ENCODE data around the gene C19orf85. TPM values are rescaled to one million over a fixed set of nuclear protein-coding genes. Genes with fewer than 3 reads are reported as not detected.

C19orf85 gene
- polyA plus RNA-seq, 1 experiment: not detected

DNA sequence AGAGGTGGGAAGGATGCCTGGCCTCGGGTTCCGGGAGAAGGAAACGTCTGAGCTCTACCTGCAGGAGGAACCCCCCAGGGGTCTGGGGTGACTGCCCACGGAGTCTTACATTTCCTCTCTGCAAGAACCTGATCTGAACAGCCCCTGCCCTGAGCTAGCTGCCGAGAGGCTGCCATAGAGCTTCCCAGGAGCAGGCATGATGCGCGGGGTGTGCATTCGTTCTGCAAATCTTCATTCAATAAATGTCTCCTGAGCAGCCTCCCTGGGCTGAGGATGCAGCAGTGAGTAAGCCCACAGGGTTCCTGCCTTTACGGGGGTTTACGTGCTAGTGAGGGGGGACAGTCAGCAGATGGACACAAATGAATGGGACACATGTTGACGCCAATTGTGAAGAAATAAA, 19.9 kb downstream of the C19orf85 start:
- ChIA-PET POLR2A (no interaction called here), CTCF (no interaction called here)
- H3K4me3 ChIP-seq (ENCODE audit: low read depth, low read length): no peak overlapping the region
- H3K9me3 ChIP-seq (ENCODE audit: control insufficient read depth, insufficient read depth, low read length): peaks cover 14% of the 10 kb centered on the region; the same call in 1 of the 2 replicates
- H3K27ac ChIP-seq (ENCODE audit: low read depth, low read length): no peak overlapping the region
- TF ChIP-seq, protein P1, sequence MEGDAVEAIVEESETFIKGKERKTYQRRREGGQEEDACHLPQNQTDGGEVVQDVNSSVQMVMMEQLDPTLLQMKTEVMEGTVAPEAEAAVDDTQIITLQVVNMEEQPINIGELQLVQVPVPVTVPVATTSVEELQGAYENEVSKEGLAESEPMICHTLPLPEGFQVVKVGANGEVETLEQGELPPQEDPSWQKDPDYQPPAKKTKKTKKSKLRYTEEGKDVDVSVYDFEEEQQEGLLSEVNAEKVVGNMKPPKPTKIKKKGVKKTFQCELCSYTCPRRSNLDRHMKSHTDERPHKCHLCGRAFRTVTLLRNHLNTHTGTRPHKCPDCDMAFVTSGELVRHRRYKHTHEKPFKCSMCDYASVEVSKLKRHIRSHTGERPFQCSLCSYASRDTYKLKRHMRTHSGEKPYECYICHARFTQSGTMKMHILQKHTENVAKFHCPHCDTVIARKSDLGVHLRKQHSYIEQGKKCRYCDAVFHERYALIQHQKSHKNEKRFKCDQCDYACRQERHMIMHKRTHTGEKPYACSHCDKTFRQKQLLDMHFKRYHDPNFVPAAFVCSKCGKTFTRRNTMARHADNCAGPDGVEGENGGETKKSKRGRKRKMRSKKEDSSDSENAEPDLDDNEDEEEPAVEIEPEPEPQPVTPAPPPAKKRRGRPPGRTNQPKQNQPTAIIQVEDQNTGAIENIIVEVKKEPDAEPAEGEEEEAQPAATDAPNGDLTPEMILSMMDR (IDR thresholded peaks at IDR 0.05; ENCODE audit: low read depth, low read length): no peak
- peaks cover 64% of the 10 kb centered on the region for H3K27me3 ChIP-seq (ENCODE audit: control insufficient read depth, insufficient read depth, low read length)
- no peak for DNase-seq (ENCODE audit: low read depth, low spot score)

DNA sequence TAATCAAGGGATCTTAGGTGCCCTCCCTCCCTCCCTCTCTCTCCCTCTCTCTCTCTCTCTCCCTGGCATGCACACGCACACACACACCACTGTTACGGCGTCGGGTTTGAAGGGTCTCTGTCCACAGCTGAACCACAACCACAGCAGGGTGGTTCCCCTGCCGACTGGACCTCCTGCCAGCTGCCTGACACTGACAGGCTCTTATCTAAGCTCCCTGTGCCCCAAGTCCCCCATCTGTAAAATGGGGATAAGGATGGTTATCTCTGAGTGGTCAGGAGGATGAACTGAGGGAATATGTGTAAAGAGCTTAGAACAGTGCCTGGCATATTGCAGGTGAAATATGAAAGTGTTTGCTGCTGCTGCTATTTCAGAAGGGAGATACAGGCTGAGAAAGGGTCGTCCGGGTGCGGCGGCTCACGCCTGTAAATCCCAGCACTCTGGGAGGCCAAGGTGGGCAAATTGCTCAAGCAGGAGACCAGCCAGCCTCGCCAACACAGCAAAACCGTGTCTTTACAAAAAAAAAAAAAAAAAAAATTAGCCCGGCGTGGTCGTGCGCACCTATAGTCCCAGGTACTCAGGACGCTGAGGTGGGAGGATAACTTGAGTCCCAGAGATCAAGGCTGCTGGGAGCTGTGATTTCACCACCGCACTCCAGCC, 20.6 kb downstream of the C19orf85 start:
- Histone ChIP-seq H3K9me3 (ENCODE audit: control insufficient read depth, insufficient read depth, low read length) (peaks cover 8% of the 10 kb centered on the region; the same call in 1 of the 2 replicates), H3K4me3 (ENCODE audit: low read depth, low read length) (no peak overlapping the region), H3K27me3 (ENCODE audit: control insufficient read depth, insufficient read depth, low read length) (peaks cover 65% of the 10 kb centered on the region), H3K27ac (ENCODE audit: low read depth, low read length) (no peak overlapping the region)
- ChIA-PET CTCF (no interaction called here), POLR2A (no interaction called here)
- DNase-seq (ENCODE audit: low read depth, low spot score): no peak
- TF ChIP-seq, protein P1 (IDR thresholded peaks at IDR 0.05; ENCODE audit: low read depth, low read length): no peak

DNA sequence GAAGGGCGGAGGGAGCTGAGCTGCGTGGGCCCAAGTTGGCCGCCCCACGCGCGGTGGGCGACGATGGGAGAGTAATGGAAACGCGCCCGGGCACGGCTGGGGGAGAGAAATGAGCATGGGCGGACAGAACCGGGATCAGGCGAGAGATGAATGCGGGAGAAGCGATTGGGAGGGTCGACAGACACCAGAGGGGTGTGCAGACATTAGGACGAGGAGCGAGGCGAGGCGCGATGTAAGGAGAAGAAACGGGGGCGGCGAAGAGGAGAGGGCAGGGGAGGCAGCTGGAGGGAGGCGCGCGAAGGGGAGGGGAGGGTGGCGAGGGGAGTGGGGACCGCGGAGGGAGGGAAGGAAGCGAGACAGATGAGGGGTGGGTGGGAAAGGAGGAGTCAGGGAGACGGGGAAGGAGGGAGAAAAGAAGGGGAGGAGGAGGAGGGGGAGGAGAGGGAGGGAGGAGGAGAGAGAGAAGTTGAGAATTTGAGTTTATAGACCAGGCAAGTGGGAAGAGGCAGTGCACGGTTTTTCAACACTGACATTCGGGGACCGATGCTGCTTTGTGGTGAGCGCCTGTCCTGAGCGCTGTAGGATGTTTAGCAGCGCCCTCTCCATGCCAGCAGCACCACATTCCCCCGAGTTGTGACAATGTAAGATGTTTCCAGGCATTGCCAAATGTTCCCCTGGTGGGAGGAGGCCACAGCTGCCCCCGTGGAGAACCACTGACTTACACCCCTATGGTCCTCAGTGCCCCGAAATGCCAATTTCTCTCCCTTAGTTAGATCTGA, 21.3 kb downstream of the C19orf85 start, which contains the start of gene SHISA7:
Gene SHISA7 (minus strand): TSS at position 256 of the 779 bp plus-strand sequence. CDS start 437 bp downstream, outside the sequence.
- CTCF ChIA-PET: no interaction called here
- Histone ChIP-seq H3K27ac (ENCODE audit: low read depth, low read length) (no peak within 1 kb of the TSS), H3K4me3 (ENCODE audit: low read depth, low read length) (no peak within 1 kb of the TSS), H3K9me3 (ENCODE audit: control insufficient read depth, insufficient read depth, low read length) (peaks cover 8% of the 10 kb centered on the region; the same call in 1 of the 2 replicates), H3K27me3 (ENCODE audit: control insufficient read depth, insufficient read depth, low read length) (peaks cover 66% of the 10 kb centered on the region)
- POLR2A ChIA-PET: no interaction called here
- TF ChIP-seq, protein P1 (IDR thresholded peaks at IDR 0.05; ENCODE audit: low read depth, low read length): no peak
- no peak for DNase-seq (ENCODE audit: low read depth, low spot score)

DNA sequence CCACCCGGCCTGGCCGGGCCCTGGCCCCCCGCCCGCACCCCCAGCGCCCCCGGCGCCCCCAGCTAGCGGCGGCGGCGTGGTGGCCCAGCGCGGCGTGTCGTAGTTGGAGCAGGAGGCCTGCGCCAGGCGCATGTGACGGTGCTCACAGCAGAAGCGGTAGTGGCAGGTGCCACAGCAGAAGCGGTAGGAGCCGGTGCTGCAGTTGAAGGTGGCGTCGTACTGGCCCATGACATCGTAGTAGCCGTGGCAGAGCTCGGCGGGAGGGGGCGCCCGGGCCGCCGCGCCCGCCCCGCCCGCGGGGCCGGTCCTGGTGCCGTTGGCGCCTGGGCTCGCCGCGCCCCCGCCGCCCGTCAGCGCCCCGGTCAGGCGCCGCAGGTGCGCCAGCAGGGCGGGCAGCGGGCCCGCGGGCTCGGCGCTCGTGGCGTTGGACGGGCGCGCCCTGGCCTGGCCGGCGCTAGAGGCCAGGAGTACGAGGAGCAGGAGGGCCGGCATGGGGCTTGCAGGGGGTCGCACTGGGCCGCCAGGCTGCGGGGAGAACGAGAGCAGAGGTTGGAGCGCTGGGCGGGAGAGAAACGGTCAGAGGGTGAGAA, 22.1 kb downstream of the C19orf85 start:
- POLR2A ChIA-PET: no interaction called here
- Histone ChIP-seq H3K9me3 (ENCODE audit: control insufficient read depth, insufficient read depth, low read length) (peaks cover 8% of the 10 kb centered on the region; the same call in 1 of the 2 replicates), H3K27ac (ENCODE audit: low read depth, low read length) (no peak overlapping the region), H3K27me3 (ENCODE audit: control insufficient read depth, insufficient read depth, low read length) (peaks cover 61% of the 10 kb centered on the region), H3K4me3 (ENCODE audit: low read depth, low read length) (no peak overlapping the region)
- TF ChIP-seq, protein P1 (IDR thresholded peaks at IDR 0.05; ENCODE audit: low read depth, low read length): no peak
- CTCF ChIA-PET: no interaction called here
- no peak for DNase-seq (ENCODE audit: low read depth, low spot score)
